Activated CD4-positive, alpha-beta T cell treated with anti-CD3 and anti-CD28 coated beads for 36 hours (primary cell): Measurements from ENCODE around the gene ARHGDIB. TPM values are rescaled to one million over a fixed set of nuclear protein-coding genes. Genes with fewer than 3 reads are reported as not detected.

ENCODE experiments used
- ATAC-seq: fragments of 200-7000 bp; cut with Tn5 transposase; one replicate; pipeline ENCODE4 v1.10.0; 2021; ENCODE audit warnings: mild to moderate bottlenecking, moderate library complexity
- CTCF ChIA-PET: fragments of 350-600 bp; sonication (Branson Sonifier 250); formaldehyde crosslinking; loops from one replicate; lab custom pipeline; 2021; ENCODE audit warnings: antibody characterized with exemption; lab: Charles Lee
- POLR2A ChIA-PET: fragments of 350-600 bp; sonication (Branson Sonifier 250); formaldehyde crosslinking; loops from one replicate; lab custom pipeline; 2021; ENCODE audit warnings: antibody characterized with exemption, inconsistent platforms; lab: Charles Lee
- DNase-seq: peaks from one replicate; pipeline ENCODE4 v3.0.0-alpha.2; 2020
- H3K27ac Mint-ChIP-seq: one replicate; pipeline ENCODE4 v1.8.0; 2021; ENCODE audit warnings: mixed read lengths
- H3K27me3 Mint-ChIP-seq: one replicate; pipeline ENCODE4 v1.8.0; 2021; ENCODE audit warnings: mixed read lengths
- H3K36me3 Mint-ChIP-seq: one replicate; pipeline ENCODE4 v1.8.0; 2021; ENCODE audit warnings: low read depth, mixed read lengths
- H3K4me1 Mint-ChIP-seq: one replicate; pipeline ENCODE4 v1.8.0; 2021; ENCODE audit warnings: mixed read lengths
- H3K4me3 Mint-ChIP-seq: one replicate; pipeline ENCODE4 v1.8.0; 2021; ENCODE audit warnings: mild to moderate bottlenecking, moderate library complexity, mixed read lengths
- H3K9me3 Mint-ChIP-seq: one replicate; pipeline ENCODE4 v1.8.0; 2021; ENCODE audit warnings: low read depth, mixed read lengths
- intact Hi-C, 2 experiments: fragments of 100-400 bp; cut with DNase I in 1 of 2; cut with micrococcal nuclease in 1 of 2; formaldehyde crosslinking; loops; one replicate each; pipeline versions ENCODE4 v1.14.2 to v1.15.1; 2022 to 2024; cut with DNase I, micrococcal nuclease
- total RNA-seq, 2 experiments: library from RNA; stranded (reverse); gene quantifications; one replicate each; pipeline ENCODE4 v1.2.3, GENCODE V29; 2021

The ARHGDIB gene
- total RNA-seq, 2 experiments from 2014 or later = 596 to 912 TPM

DNA sequence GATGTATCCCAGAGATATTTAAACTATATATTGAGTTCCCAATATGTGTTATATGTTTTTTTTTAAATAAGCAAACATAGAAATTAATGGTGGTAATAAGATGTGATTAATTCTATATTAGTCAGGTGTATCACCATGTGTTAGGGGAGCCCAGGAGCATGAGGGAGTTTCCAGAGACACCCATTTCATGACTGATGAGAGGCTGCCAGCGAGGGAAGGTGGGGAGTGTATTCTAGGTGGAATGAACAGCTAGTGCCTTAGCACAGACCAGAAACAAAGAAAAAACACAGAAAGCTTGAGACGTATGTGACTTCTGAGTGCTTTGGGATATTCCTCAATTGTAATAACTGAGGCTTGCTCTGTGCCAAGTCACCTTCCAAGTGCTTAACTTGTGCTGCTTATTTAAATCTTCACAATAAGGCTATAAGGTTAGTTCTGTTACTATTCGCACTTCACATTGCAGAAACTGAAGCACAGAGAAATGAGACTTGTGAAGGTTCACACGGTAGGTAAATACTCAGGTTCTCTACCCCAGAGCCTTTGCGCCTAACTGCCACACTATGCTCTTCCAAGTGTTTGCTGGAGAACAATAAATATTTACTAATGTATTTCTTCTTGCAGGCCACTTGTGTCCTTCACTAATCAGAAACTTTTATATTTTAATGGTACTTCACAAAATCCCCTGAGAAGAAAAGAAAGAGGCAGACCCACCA, 57.9 kb downstream of the ARHGDIB start:
- no peak for ATAC-seq
- intact Hi-C loops = no loop called here
- Mint-ChIP-seq H3K4me3 (no peak overlapping the region), H3K4me1 (peaks cover 23% of the 10 kb centered on the region), H3K27me3 (no peaks in the 10 kb centered on the region), H3K36me3 (peaks cover 14% of the 10 kb centered on the region), H3K9me3 (peaks cover 4% of the 10 kb centered on the region), H3K27ac (no peak overlapping the region)
- POLR2A ChIA-PET = interaction anchor here (0.7 kb wide), 1 partner anchor 44 kb away, joined by 4 read pairs; no protein-coding TSS in a partner anchor
- DNase-seq = no peak
- CTCF ChIA-PET = interaction anchor here (0.7 to 1.1 kb wide), 5 partner anchors 17 to 92 kb away, joined by 3 to 5 read pairs (median 3); no protein-coding TSS in a partner anchor

DNA sequence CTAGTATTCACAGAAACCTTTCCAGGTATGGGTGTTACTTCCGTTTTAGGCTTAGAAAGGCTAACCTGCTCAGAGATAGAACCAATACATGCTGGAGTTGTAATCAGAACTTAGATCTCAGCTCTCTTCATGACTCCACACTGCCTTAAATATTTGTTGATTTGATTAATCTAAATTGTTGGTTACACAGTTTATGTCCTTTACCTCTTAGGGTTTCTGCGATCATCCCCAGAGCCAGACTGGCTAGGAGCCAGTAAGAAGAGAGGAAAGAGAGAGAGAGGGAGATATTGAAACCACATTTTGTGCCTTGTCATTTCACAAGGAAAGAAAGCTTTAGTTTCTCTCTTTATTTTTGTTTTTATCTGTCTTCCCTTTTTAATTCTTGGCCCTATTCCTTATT, 58.9 kb downstream of the ARHGDIB start:
- Mint-ChIP-seq H3K9me3 (no peaks in the 10 kb centered on the region), H3K4me3 (no peak overlapping the region), H3K27ac (no peak overlapping the region), H3K4me1 (peaks cover 13% of the 10 kb centered on the region), H3K27me3 (no peaks in the 10 kb centered on the region), H3K36me3 (peaks cover 5% of the 10 kb centered on the region)
- DNase-seq = no peak
- CTCF ChIA-PET = interaction anchor here (0.7 to 1.0 kb wide), 2 partner anchors 15 to 31 kb away, joined by 3 to 5 read pairs; no protein-coding TSS in a partner anchor
- POLR2A ChIA-PET = interaction anchor here (0.7 kb wide), 1 partner anchor 45 kb away, joined by 4 read pairs; no protein-coding TSS in a partner anchor
- no peak for ATAC-seq
- intact Hi-C loops = no loop called here

GRCh38 chr12:14901228-14901562, 60.2 kb downstream of the ARHGDIB start:
- DNase-seq = no peak
- no peak overlapping the region for H3K27ac Mint-ChIP-seq
- no peak for ATAC-seq
- intact Hi-C loops = no loop called here
- no peaks in the 10 kb centered on the region for H3K27me3 Mint-ChIP-seq
- H3K9me3 Mint-ChIP-seq = no peaks in the 10 kb centered on the region
- ChIA-PET CTCF (no interaction called here), POLR2A (no interaction called here)
- peaks cover 13% of the 10 kb centered on the region for H3K4me1 Mint-ChIP-seq
- H3K4me3 Mint-ChIP-seq = no peak overlapping the region
- no peaks in the 10 kb centered on the region for H3K36me3 Mint-ChIP-seq

- Mint-ChIP-seq H3K4me1 (peaks cover 13% of the 10 kb centered on the region), H3K9me3 (no peaks in the 10 kb centered on the region), H3K4me3 (no peak overlapping the region), H3K27ac (no peak overlapping the region), H3K36me3 (no peaks in the 10 kb centered on the region), H3K27me3 (no peaks in the 10 kb centered on the region)
- ChIA-PET CTCF (no interaction called here), POLR2A (no interaction called here)
- DNase-seq = no peak
- intact Hi-C loops = no loop called here
- no peak for ATAC-seq
These were observed 60.7 kb downstream of the ARHGDIB start for GRCh38 chr12:14900521-14901227.

- Mint-ChIP-seq H3K9me3 (no peaks in the 10 kb centered on the region), H3K27me3 (no peaks in the 10 kb centered on the region), H3K27ac (no peak overlapping the region), H3K36me3 (no peaks in the 10 kb centered on the region), H3K4me1 (no peaks in the 10 kb centered on the region), H3K4me3 (no peak overlapping the region)
- intact Hi-C loops = no loop called here
- no peak for DNase-seq
- CTCF ChIA-PET = interaction anchor here (2.6 kb wide), 1 partner anchor 99 kb away, joined by 11 read pairs; no protein-coding TSS in a partner anchor
- ATAC-seq = no peak
- POLR2A ChIA-PET = no interaction called here
These were observed 64.8 kb downstream of the ARHGDIB start for GRCh38 chr12:14896521-14897169.

DNA sequence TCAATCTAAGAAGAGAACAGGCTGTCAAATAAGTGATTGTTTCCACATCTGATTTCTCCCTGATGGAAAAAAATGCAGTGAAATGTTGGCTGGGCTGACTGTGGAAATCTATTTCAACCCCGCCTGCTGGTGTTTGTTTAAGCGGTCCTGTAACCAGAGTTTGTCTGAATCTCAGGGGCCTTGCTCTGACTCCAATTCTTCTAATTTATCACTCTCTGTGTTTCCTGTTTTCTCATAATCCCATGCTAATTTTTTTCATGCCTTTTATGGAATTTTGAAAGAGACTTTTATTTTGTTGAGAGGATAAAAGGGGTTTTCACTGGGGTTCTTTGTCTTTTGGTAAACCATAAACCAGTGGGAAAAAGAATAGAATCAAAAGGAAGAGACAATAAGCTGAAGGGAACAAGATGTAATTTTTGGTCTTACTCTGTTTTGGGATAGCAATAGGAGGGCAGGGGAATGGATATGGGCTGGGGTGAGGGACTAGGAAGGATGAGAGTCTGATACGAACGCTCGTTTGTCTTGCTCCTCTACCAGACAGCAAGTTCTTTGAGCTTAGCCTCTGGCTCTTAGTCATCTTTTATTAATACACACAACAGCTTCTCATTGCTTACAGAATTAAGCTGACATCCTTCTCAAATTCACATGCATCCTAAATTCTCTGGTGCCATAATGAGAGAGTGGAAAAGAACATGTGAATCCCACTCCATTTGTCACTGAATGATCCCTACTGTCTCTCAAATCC, 67.7 kb downstream of the ARHGDIB start:
- POLR2A ChIA-PET = interaction anchor here (0.7 kb wide), 1 partner anchor 839 kb away, joined by 4 read pairs; no protein-coding TSS in a partner anchor
- intact Hi-C loops = no loop called here
- H3K9me3 Mint-ChIP-seq = no peaks in the 10 kb centered on the region
- CTCF ChIA-PET = interaction anchor here (0.9 to 2.6 kb wide), 3 partner anchors 101 to 264 kb away, joined by 3 to 11 read pairs (median 6); no protein-coding TSS in a partner anchor
- H3K27ac Mint-ChIP-seq = no peak overlapping the region
- no peaks in the 10 kb centered on the region for H3K36me3 Mint-ChIP-seq
- ATAC-seq (no peak), DNase-seq (no peak)
- no peaks in the 10 kb centered on the region for H3K4me1 Mint-ChIP-seq
- H3K4me3 Mint-ChIP-seq = no peak overlapping the region
- no peaks in the 10 kb centered on the region for H3K27me3 Mint-ChIP-seq

GRCh38 chr12:14892726-14893505, 68.5 kb downstream of the ARHGDIB start:
- Mint-ChIP-seq H3K4me1 (no peaks in the 10 kb centered on the region), H3K36me3 (no peaks in the 10 kb centered on the region), H3K4me3 (no peak overlapping the region), H3K27me3 (peaks cover 4% of the 10 kb centered on the region), H3K9me3 (no peaks in the 10 kb centered on the region), H3K27ac (no peak overlapping the region)
- no peak for DNase-seq
- intact Hi-C loops = no loop called here
- POLR2A ChIA-PET = no interaction called here
- CTCF ChIA-PET = interaction anchor here (1.5 to 2.2 kb wide), 2 partner anchors 102 to 263 kb away, joined by 6 to 11 read pairs; no protein-coding TSS in a partner anchor
- no peak for ATAC-seq

Other genes with a start within 250 kb of the ARHGDIB start
- 100 to 1,000 TPM; 143 to 193 TPM for gene WBP11, start 158.1 kb downstream of the ARHGDIB start, total RNA-seq
- gene C12orf60, start 157.9 kb downstream of the ARHGDIB start, total RNA-seq = 1 to 10 TPM; 2.9 to 3.0 TPM
- gene SMCO3, start 147.4 kb downstream of the ARHGDIB start, total RNA-seq = not detected
- gene ART4, start 118.1 kb downstream of the ARHGDIB start, total RNA-seq = not detected
- not detected for gene MGP, start 75.7 kb downstream of the ARHGDIB start, total RNA-seq
- gene ERP27, start 23.1 kb downstream of the ARHGDIB start, total RNA-seq = 1 to 10 TPM; 1.7 to 2.0 TPM
- gene PDE6H, start 11.4 kb upstream of the ARHGDIB start, total RNA-seq = under 1 TPM in 1 of 2 experiments, not detected in 1; 0.25 TPM